Measurements from ENCODE around the gene SNCG.
"Not testable (repeated sequence)": the region's sequence is repeated elsewhere in the genome, so short reads cannot be mapped to it uniquely, and the experiment has no call there.

SNCG gene

GRCh38 chr10:86945361-86946212, 12.8 kb upstream of the SNCG start:
- H3K4me3 ChIP-seq (ENCODE audit: low read length), result no peak overlapping the region
- DNase-seq (ENCODE audit: low read depth), result peak; percentile 40
- peak; percentile 60 for TF ChIP-seq CTCF (conservative IDR thresholded peaks at IDR 0.05; ENCODE audit: low read length)

GRCh38 chr10:86946213-86947155, 11.9 kb upstream of the SNCG start:
- H3K4me3 ChIP-seq (ENCODE audit: low read length), result no peak overlapping the region
- DNase-seq (ENCODE audit: low read depth), result no peak

GRCh38 chr10:86947806-86948205, 10.6 kb upstream of the SNCG start:
- H3K4me3 ChIP-seq (ENCODE audit: low read length); DNase-seq (ENCODE audit: low read depth): not testable (repeated sequence)

More at GRCh38 chr10:86946213-86947155, 11.9 kb upstream of the SNCG start:
- TF ChIP-seq CTCF (conservative IDR thresholded peaks at IDR 0.05; ENCODE audit: low read length), result no peak

GRCh38 chr10:86950349-86950748, 8.1 kb upstream of the SNCG start:
- H3K4me3 ChIP-seq (ENCODE audit: low read length), result no peak overlapping the region
- no peak for DNase-seq (ENCODE audit: low read depth)
- no peak for TF ChIP-seq CTCF (conservative IDR thresholded peaks at IDR 0.05; ENCODE audit: low read length)

GRCh38 chr10:86951184-86951761, 7.1 kb upstream of the SNCG start:
- no peak for TF ChIP-seq CTCF (conservative IDR thresholded peaks at IDR 0.05; ENCODE audit: low read length)
- DNase-seq (ENCODE audit: low read depth), result no peak
- H3K4me3 ChIP-seq (ENCODE audit: low read length), result no peak overlapping the region

- no peak for DNase-seq (ENCODE audit: low read depth)
- TF ChIP-seq CTCF (conservative IDR thresholded peaks at IDR 0.05; ENCODE audit: low read length), result no peak
- H3K4me3 ChIP-seq (ENCODE audit: low read length), result no peak overlapping the region
Measured at GRCh38 chr10:86952106-86952505, 6.3 kb upstream of the SNCG start.

GRCh38 chr10:86952697-86953096, 5.7 kb upstream of the SNCG start:
- not testable (repeated sequence) for DNase-seq (ENCODE audit: low read depth); H3K4me3 ChIP-seq (ENCODE audit: low read length)

Measured in AG10803 (cell line).